ENCODE data around the gene MAT2A.
"Not testable (repeated sequence)": the region's sequence is repeated elsewhere in the genome, so short reads cannot be mapped to it uniquely, and the experiment has no call there.

Gene MAT2A

GRCh38 chr2:85590950-85591349 is 52.0 kb downstream of the MAT2A start:
- Histone ChIP-seq H3K36me3 (ENCODE audit: low read depth) (no peaks in the 10 kb centered on the region), H3K27me3 (ENCODE audit: insufficient read depth, poor library complexity, severe bottlenecking) (no peaks in the 10 kb centered on the region), H3K4me1 (ENCODE audit: insufficient read depth, poor library complexity, severe bottlenecking) (peaks cover 6% of the 10 kb centered on the region), H3K4me3 (ENCODE audit: severe bottlenecking) (no peak overlapping the region), H3K27ac (ENCODE audit: poor library complexity, severe bottlenecking) (no peak overlapping the region), H3K9me3 (ENCODE audit: severe bottlenecking) (no peaks in the 10 kb centered on the region)
- DNase-seq (ENCODE audit: low spot score) (no peak), ATAC-seq (ENCODE audit: low read depth) (no peak)
- TF ChIP-seq CTCF (IDR thresholded peaks at IDR 0.05; ENCODE audit: poor library complexity, severe bottlenecking) = no peak

- DNase-seq (ENCODE audit: low spot score) = no peak
- Histone ChIP-seq H3K4me3 (ENCODE audit: severe bottlenecking) (no peak overlapping the region), H3K27ac (ENCODE audit: poor library complexity, severe bottlenecking) (no peak overlapping the region), H3K9me3 (ENCODE audit: severe bottlenecking) (no peaks in the 10 kb centered on the region), H3K27me3 (ENCODE audit: insufficient read depth, poor library complexity, severe bottlenecking) (no peaks in the 10 kb centered on the region), H3K36me3 (ENCODE audit: low read depth) (peaks cover 2% of the 10 kb centered on the region), H3K4me1 (ENCODE audit: insufficient read depth, poor library complexity, severe bottlenecking) (peaks cover 4% of the 10 kb centered on the region)
- no peak for TF ChIP-seq CTCF (IDR thresholded peaks at IDR 0.05; ENCODE audit: poor library complexity, severe bottlenecking)
- ATAC-seq (ENCODE audit: low read depth) = no peak
These were observed 52.6 kb downstream of the MAT2A start for GRCh38 chr2:85591563-85591962.

- not testable (repeated sequence) for ATAC-seq (ENCODE audit: low read depth); H3K4me3 ChIP-seq (ENCODE audit: severe bottlenecking); H3K27ac ChIP-seq (ENCODE audit: poor library complexity, severe bottlenecking); H3K36me3 ChIP-seq (ENCODE audit: low read depth); H3K4me1 ChIP-seq (ENCODE audit: insufficient read depth, poor library complexity, severe bottlenecking); H3K27me3 ChIP-seq (ENCODE audit: insufficient read depth, poor library complexity, severe bottlenecking); H3K9me3 ChIP-seq (ENCODE audit: severe bottlenecking); DNase-seq (ENCODE audit: low spot score)
These were observed 53.3 kb downstream of the MAT2A start for GRCh38 chr2:85592299-85592698.

- TF ChIP-seq CTCF (IDR thresholded peaks at IDR 0.05; ENCODE audit: poor library complexity, severe bottlenecking) = no peak
- H3K4me1 ChIP-seq (ENCODE audit: insufficient read depth, poor library complexity, severe bottlenecking) = peaks cover 4% of the 10 kb centered on the region
These were observed 54.1 kb downstream of the MAT2A start for GRCh38 chr2:85593023-85593422.

More at GRCh38 chr2:85593023-85593422, 54.1 kb downstream of the MAT2A start:
- ATAC-seq (ENCODE audit: low read depth) (no peak), DNase-seq (ENCODE audit: low spot score) (no peak)
- Histone ChIP-seq H3K4me3 (ENCODE audit: severe bottlenecking) (no peak overlapping the region), H3K36me3 (ENCODE audit: low read depth) (peaks cover 17% of the 10 kb centered on the region), H3K27ac (ENCODE audit: poor library complexity, severe bottlenecking) (no peak overlapping the region), H3K9me3 (ENCODE audit: severe bottlenecking) (no peaks in the 10 kb centered on the region), H3K27me3 (ENCODE audit: insufficient read depth, poor library complexity, severe bottlenecking) (no peaks in the 10 kb centered on the region)
